SK-N-SH (cell line): Measurements from ENCODE around the gene FBXO15. TPM values are rescaled to one million over a fixed set of nuclear protein-coding genes. Genes with fewer than 3 reads are reported as not detected.

Source experiments
- CTCF ChIA-PET: fragments of 300-600, 350-600 bp; formaldehyde crosslinking; extraction: SDS; loops from one replicate; lab custom pipeline; 2021; lab: Yijun Ruan, JAX
- POLR2A ChIA-PET: fragments of 350-600 bp; sonication (Branson Sonifier 250); formaldehyde crosslinking; extraction: SDS; loops from one replicate; lab custom pipeline; 2020; ENCODE audit warnings: antibody characterized with exemption, inconsistent platforms; lab: Yijun Ruan, JAX
- DNase-seq: peaks from one replicate; pipeline ENCODE4 v3.0.0; 2012
- H2AFZ ChIP-seq: fragments of 200-600 bp; sonication (generic); 2 replicates; pipeline ENCODE4 v1.8.1; 2016; ENCODE audit warnings: antibody characterized with exemption, mild to moderate bottlenecking, low read depth
- H3F3A ChIP-seq: fragments of 200-600 bp; sonication (generic); replicated peaks from 2 replicates; pipeline ENCODE3; 2016; ENCODE audit warnings: antibody characterized with exemption, mild to moderate bottlenecking; ENCODE audit not compliant: insufficient read depth
- H3K27ac ChIP-seq, 2 experiments: fragments of 200-500 bp in 1 of 2; fragments of 200-600 bp in 1 of 2; sonication (Bioruptor generic) in 1 of 2; sonication (generic), shearing (Covaris generic) in 1 of 2; 2 replicates each; pipeline versions ENCODE4 v1.5.1 to v1.6.1; 2014 to 2016; ENCODE audit warnings: low read depth in 2 of 2, inconsistent platforms in 1 of 2, low read length in 1 of 2, mild to moderate bottlenecking in 1 of 2, mixed read lengths in 1 of 2
- H3K27me3 ChIP-seq: fragments of 200-600 bp; sonication (generic), shearing (Covaris generic); 2 replicates; pipeline ENCODE4 v1.6.1; 2016; ENCODE audit warnings: mixed run types; ENCODE audit not compliant: insufficient read depth
- H3K36me3 ChIP-seq, 2 experiments: fragments of 200-500 bp in 1 of 2; fragments of 200-600 bp in 1 of 2; sonication (Bioruptor generic) in 1 of 2; sonication (generic) in 1 of 2; replicated peaks in 1 of 2; 2 replicates each; pipeline versions ENCODE3 to v1.5.1; 2014 to 2016; ENCODE audit warnings: low read length in 1 of 2, mild to moderate bottlenecking in 1 of 2; ENCODE audit not compliant: insufficient read depth in 2 of 2, control insufficient read depth in 1 of 2
- H3K4me1 ChIP-seq, 2 experiments: fragments of 200-500 bp in 1 of 2; fragments of 200-600 bp in 1 of 2; sonication (Bioruptor generic) in 1 of 2; sonication (generic), shearing (Covaris generic) in 1 of 2; 2 replicates each; pipeline versions ENCODE4 v1.5.1 to v1.6.1; 2014 to 2016; ENCODE audit warnings: low read depth in 1 of 2, low read length in 1 of 2, mixed run types in 1 of 2; ENCODE audit not compliant: insufficient read depth in 2 of 2, control insufficient read depth in 1 of 2
- H3K4me2 ChIP-seq: fragments of 200-600 bp; sonication (generic), shearing (Covaris generic); 2 replicates; pipeline ENCODE4 v1.6.1; 2017; ENCODE audit warnings: mixed run types
- H3K4me3 ChIP-seq, 2 experiments: fragments of 200-500 bp in 1 of 2; fragments of 200-600 bp in 1 of 2; sonication (Bioruptor generic) in 1 of 2; sonication (generic), shearing (Covaris generic) in 1 of 2; 2 replicates each; pipeline versions ENCODE4 v1.5.1 to v1.8.1; 2014 to 2016; ENCODE audit warnings: low read depth in 2 of 2, inconsistent platforms in 1 of 2, low read length in 1 of 2, mild to moderate bottlenecking in 1 of 2, mixed read lengths in 1 of 2, moderate library complexity in 1 of 2
- H3K79me2 ChIP-seq: fragments of 200-600 bp; sonication (generic); 2 replicates; pipeline ENCODE4 v1.8.1; 2017; ENCODE audit warnings: mild to moderate bottlenecking; ENCODE audit not compliant: insufficient read depth
- H3K9ac ChIP-seq: fragments of 200-600 bp; sonication (generic); 2 replicates; pipeline ENCODE4 v1.6.1; 2017; ENCODE audit warnings: mixed run types
- H3K9me2 ChIP-seq: fragments of 200-600 bp; sonication (generic); 2 replicates; pipeline ENCODE4 v1.6.1; 2017; ENCODE audit warnings: mixed run types
- H3K9me3 ChIP-seq: fragments of 200-600 bp; sonication (generic); 2 replicates; pipeline ENCODE4 v1.6.1; 2017; ENCODE audit warnings: mixed run types, mild to moderate bottlenecking, moderate library complexity
- H4K20me1 ChIP-seq: fragments of 200-600 bp; sonication (generic); 2 replicates; pipeline ENCODE4 v1.6.1; 2017; ENCODE audit warnings: mild to moderate bottlenecking, mixed run types; ENCODE audit not compliant: insufficient read depth
- CTCF ChIP-seq: fragments of 200-600 bp; sonication (generic); IDR thresholded peaks from 2 replicates; pipeline ENCODE4 v1.6.1; 2017; ENCODE audit warnings: antibody characterized with exemption, mild to moderate bottlenecking, moderate library complexity
- EP300 ChIP-seq, 2 experiments: IDR thresholded peaks; 2 replicates each; pipeline versions ENCODE4 v1.4.0 to v1.6.1; 2012; ENCODE audit warnings: borderline replicate concordance in 1 of 2, low read depth in 1 of 2, low read length in 1 of 2
- EZH2phosphoT487 ChIP-seq: fragments of 200-600 bp; sonication (generic); IDR thresholded peaks from 2 replicates; pipeline ENCODE4 v1.6.1; 2017; ENCODE audit warnings: low read depth, mixed run types, mild to moderate bottlenecking, antibody characterized with exemption, moderate library complexity, borderline replicate concordance
- FOSL2 ChIP-seq: IDR thresholded peaks from 2 replicates; pipeline ENCODE4 v1.4.0; 2012; ENCODE audit warnings: low read depth, mild to moderate bottlenecking, moderate library complexity, borderline replicate concordance
- MAX ChIP-seq: IDR thresholded peaks from 2 replicates; pipeline ENCODE4 v1.4.0; 2012; ENCODE audit warnings: low read depth
- MEF2A ChIP-seq: IDR thresholded peaks from 2 replicates; pipeline ENCODE4 v1.4.0; 2012; ENCODE audit warnings: low read depth, borderline replicate concordance
- RCOR1 ChIP-seq: fragments of 150-350 bp; IDR thresholded peaks from 2 replicates; pipeline ENCODE4 v1.6.1; 2017; ENCODE audit warnings: antibody characterized with exemption, low read length
- RFX5 ChIP-seq: IDR thresholded peaks from 2 replicates; pipeline ENCODE4 v1.6.1; 2012; ENCODE audit warnings: mild to moderate bottlenecking, improper control_type of control experiment, low read length
- SIN3A ChIP-seq: IDR thresholded peaks from 2 replicates; pipeline ENCODE4 v1.6.1; 2012; ENCODE audit warnings: low read depth, mild to moderate bottlenecking, low read length, moderate library complexity, borderline replicate concordance
- SMC3 ChIP-seq: IDR thresholded peaks from 2 replicates; pipeline ENCODE4 v1.6.1; 2012; ENCODE audit warnings: low read depth, low read length, improper control_type of control experiment
- TAF1 ChIP-seq: IDR thresholded peaks from 2 replicates; pipeline ENCODE4 v1.6.1; 2012; ENCODE audit warnings: low read depth, mild to moderate bottlenecking, low read length, moderate library complexity, borderline replicate concordance
- TCF12 ChIP-seq: IDR thresholded peaks from 2 replicates; pipeline ENCODE4 v1.4.0; 2012
- ZBTB33 ChIP-seq: IDR thresholded peaks from 2 replicates; pipeline ENCODE4 v1.4.0; 2012; ENCODE audit warnings: low read depth, borderline replicate concordance
- WGBS: methylation state at CpG from one replicate; pipeline ENCODE4 v1.1.6; 2017; ENCODE audit warnings: low lambda C conversion rate; 5-methylcytosine and 5-hydroxymethylcytosine counted together
- polyA plus RNA-seq, 3 experiments: library from polyadenylated mRNA; depleted of rRNA; stranded (reverse); fragments of >200 nt; gene quantifications; 2 replicates each; pipeline ENCODE4 v1.2.3, GENCODE V29; 2012

FBXO15 gene
- polyA plus RNA-seq, 1 of the 3 experiments (the other 2 are of a cell fraction), result 0.62 TPM

- TF ChIP-seq CTCF, result no peak
- no peak for TF ChIP-seq SIN3A
- no peak for TF ChIP-seq RCOR1
- no peak for TF ChIP-seq TCF12
- no peak for TF ChIP-seq RFX5
- no peak for TF ChIP-seq EZH2phosphoT487
Measured at GRCh38 chr18:74175658-74176057, 28.0 kb upstream of the FBXO15 start (continued).

GRCh38 chr18:74173434-74173750 lies 25.8 kb upstream of the FBXO15 start:
- WGBS, result 52% methylated on average over 11 of the region's 11 CpGs
- Histone ChIP-seq H2AFZ (no peak overlapping the region), H3K9ac (no peak overlapping the region), H3K27ac (no peak overlapping the region), H3K36me3 (no peaks in the 10 kb centered on the region), H3K27me3 (peaks cover 91% of the 10 kb centered on the region), H3K9me3 (no peaks in the 10 kb centered on the region), H3K79me2 (no peaks in the 10 kb centered on the region), H3F3A (no peaks in the 10 kb centered on the region), H4K20me1 (no peaks in the 10 kb centered on the region), H3K4me1 (peaks cover 0 to 5% of the 10 kb centered on the region in 2 experiments; a peak in 1 of 4 replicates), H3K4me3 (0 out of 4 replicates have a peak overlapping the region, but pooled peaks of 1 of the 2 experiments have one; percentile 49), H3K9me2 (no peaks in the 10 kb centered on the region), H3K4me2 (no peak overlapping the region)
- POLR2A ChIA-PET, result no interaction called here
- no peak for DNase-seq
- no peak for TF ChIP-seq FOSL2
- no peak for TF ChIP-seq MEF2A
- no peak for TF ChIP-seq EP300 (IDR thresholded peaks at IDR 0.05; ENCODE audit: borderline replicate concordance in 1 of 2, low read depth in 1 of 2, low read length in 1 of 2)
- TF ChIP-seq RCOR1, result no peak
- no peak for TF ChIP-seq MAX
- no peak for TF ChIP-seq TAF1
- TF ChIP-seq EZH2phosphoT487, result no peak
- TF ChIP-seq SMC3, result no peak
- TF ChIP-seq ZBTB33, result no peak
- no peak for TF ChIP-seq TCF12
- CTCF ChIA-PET, result interaction anchor here (1.5 kb wide), 1 partner anchor 169 kb away, joined by 7 read pairs; no protein-coding TSS in a partner anchor
